Progenitor cell of endocrine pancreas (in vitro differentiated cells): Measurements from ENCODE around the gene POLR2L. TPM values are rescaled to one million over a fixed set of nuclear protein-coding genes. Genes with fewer than 3 reads are reported as not detected.

ENCODE experiments used
- DNase-seq: peaks from one replicate; pipeline ENCODE4 v3.0.0; 2021; ENCODE audit warnings: low spot score; ENCODE audit not compliant: unreplicated experiment
- H3K27ac Mint-ChIP-seq: 2 replicates; pipeline ENCODE4 v1.8.0; 2021; ENCODE audit warnings: mild to moderate bottlenecking, moderate library complexity, mixed read lengths
- H3K27me3 Mint-ChIP-seq: 2 replicates; pipeline ENCODE4 v1.8.0; 2021; ENCODE audit warnings: mixed read lengths
- H3K36me3 Mint-ChIP-seq: 2 replicates; pipeline ENCODE4 v1.8.0; 2022; ENCODE audit warnings: mixed read lengths; ENCODE audit not compliant: insufficient read depth
- H3K4me1 Mint-ChIP-seq: 2 replicates; pipeline ENCODE4 v1.8.0; 2021; ENCODE audit warnings: low read depth, mixed read lengths
- H3K4me3 Mint-ChIP-seq: 2 replicates; pipeline ENCODE4 v1.8.0; 2021; ENCODE audit warnings: low read depth, mild to moderate bottlenecking, moderate library complexity, mixed read lengths
- H3K9me3 Mint-ChIP-seq: 2 replicates; pipeline ENCODE4 v1.8.0; 2021; ENCODE audit warnings: low read depth, mixed read lengths
- CTCF ChIP-seq: fragments of 200-600 bp; sonication (generic); IDR thresholded peaks from one replicate; pipeline ENCODE4 v1.5.0; 2021; ENCODE audit warnings: antibody characterized with exemption, mild to moderate bottlenecking; ENCODE audit not compliant: unreplicated experiment
- total RNA-seq: library from RNA; stranded (reverse); gene quantifications from 2 replicates; pipeline ENCODE4 v1.2.1, GENCODE V29; 2021

The POLR2L gene
- total RNA-seq, 1 donor from 2014 or later, result 97.9 TPM

DNA sequence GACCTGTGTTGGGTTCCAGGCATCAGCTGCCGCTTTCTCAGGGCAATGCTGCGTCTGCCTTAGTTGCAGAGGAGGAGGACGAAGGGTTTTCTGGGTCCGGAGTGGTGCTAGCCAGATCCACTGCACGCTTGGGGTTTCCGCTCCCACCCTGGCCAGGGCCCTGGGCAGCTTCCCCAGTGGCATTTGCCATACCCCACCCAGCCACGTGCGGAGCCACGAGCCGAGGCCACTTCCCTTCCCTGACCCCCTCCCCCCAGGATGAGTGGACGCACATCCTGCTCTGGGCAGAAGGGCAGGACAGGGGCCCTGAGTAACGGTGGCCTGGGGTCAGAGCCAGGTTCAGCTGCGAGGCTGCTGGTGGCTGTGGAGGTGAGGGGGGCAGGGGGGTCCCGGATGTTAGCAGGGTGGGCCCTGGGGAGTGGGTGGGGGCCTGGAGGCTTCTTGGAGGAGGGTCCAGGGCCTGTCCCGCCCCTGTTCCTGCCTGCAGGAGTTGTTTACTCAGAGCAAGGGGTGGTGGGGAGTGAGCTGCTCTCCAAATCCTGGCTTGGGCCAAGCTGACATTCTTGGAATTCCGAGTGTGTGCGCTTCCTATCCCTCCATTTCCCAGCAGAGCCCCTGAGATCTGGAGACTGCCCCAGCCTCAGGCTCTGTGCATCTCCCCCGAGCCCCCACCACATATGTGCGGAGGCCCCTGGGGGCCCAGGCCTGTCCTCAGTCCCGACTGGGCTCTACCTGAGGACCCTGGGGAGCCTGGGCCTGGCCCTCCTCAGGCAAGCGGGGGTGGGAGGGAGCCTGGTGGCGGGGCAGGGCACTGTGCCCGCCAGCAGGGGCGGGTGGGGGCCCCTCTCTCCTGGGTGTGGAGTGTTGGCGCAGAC lies 1.7 kb upstream of the POLR2L start:
- no peaks in the 10 kb centered on the region for H3K36me3 Mint-ChIP-seq
- peak; percentile 37 for DNase-seq
- no peaks in the 10 kb centered on the region for H3K9me3 Mint-ChIP-seq
- H3K27me3 Mint-ChIP-seq, result peaks cover 3% of the 10 kb centered on the region
- H3K27ac Mint-ChIP-seq, result peak overlapping the region; percentile 64
- H3K4me3 Mint-ChIP-seq, result peak overlapping the region; percentile 67
- TF ChIP-seq CTCF, result no peak
- H3K4me1 Mint-ChIP-seq, result peaks cover 15% of the 10 kb centered on the region

DNA sequence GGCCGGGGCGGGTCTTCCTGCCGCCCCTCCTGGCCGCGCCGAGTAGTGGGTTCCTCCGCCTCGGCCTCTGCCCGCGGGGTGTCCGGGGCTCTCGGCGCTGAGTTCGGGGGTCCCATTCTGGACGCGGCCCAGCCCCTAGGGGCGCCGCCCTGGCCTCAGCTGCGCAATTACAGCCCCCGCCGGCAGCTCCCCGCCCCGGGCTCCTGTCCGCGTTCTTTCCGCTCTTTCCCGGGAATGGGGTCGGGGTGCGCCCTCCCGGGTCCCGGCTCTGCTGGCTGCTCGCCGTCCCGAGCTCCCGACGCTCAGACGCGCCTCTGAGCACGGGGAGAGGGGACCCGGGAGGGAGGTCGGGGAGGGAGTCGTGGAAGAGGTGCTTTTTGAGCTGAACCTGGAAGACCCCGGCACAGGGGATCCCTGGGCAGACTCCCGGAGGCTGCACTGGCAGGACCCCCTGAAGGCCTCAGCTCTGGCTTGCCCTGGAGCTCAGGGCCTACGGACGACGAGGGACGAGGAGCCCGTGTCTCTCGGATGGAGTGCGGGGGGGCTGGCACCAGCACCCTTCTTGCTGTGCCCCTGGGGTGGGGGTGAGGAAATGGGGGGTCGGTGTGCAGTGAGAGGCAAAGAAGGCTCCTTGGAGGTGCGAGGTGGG lies 881 bp upstream of the POLR2L start:
- H3K9me3 Mint-ChIP-seq, result no peaks in the 10 kb centered on the region
- no peak for DNase-seq
- peak overlapping the region; percentile 56 for H3K27ac Mint-ChIP-seq
- peaks cover 3% of the 10 kb centered on the region for H3K27me3 Mint-ChIP-seq
- peaks cover 15% of the 10 kb centered on the region for H3K4me1 Mint-ChIP-seq
- TF ChIP-seq CTCF, result peak; percentile 37
- H3K36me3 Mint-ChIP-seq, result no peaks in the 10 kb centered on the region
- peak overlapping the region; percentile 67 for H3K4me3 Mint-ChIP-seq

DNA sequence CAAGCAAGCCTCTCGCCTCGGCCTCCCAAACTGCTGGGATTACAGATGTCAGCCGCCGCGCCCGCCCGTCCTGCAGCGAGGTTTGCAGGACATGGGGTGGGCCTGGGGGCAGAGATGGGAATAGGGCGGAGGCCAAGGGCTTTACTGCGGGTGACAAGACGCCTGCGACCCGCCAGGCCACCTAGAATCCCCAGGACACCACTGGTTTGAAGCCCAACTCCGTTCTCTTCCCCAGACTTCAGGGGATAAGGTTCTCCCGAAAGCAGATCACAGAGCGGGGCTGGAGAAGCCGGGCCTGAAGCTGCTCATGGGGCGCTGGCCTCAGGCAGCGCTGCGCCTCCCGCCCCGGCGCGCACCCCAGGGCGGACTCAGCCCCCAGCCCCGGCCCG lies 354 bp downstream of the POLR2L start:
- peak overlapping the region; percentile 92 for H3K27ac Mint-ChIP-seq
- no peak for TF ChIP-seq CTCF

GRCh38 chr11:839875-840617 lies 2.3 kb downstream of the POLR2L start:
- Mint-ChIP-seq H3K4me1 (peaks cover 14% of the 10 kb centered on the region), H3K27me3 (no peaks in the 10 kb centered on the region), H3K27ac (no peak overlapping the region), H3K36me3 (no peaks in the 10 kb centered on the region), H3K4me3 (peak overlapping the region; percentile 84), H3K9me3 (no peaks in the 10 kb centered on the region)
- peak; percentile 24 for TF ChIP-seq CTCF
- DNase-seq, result no peak

More for the DNA sequence above, 354 bp downstream of the POLR2L start:
- H3K9me3 Mint-ChIP-seq, result no peaks in the 10 kb centered on the region
- no peaks in the 10 kb centered on the region for H3K36me3 Mint-ChIP-seq
- peaks cover 15% of the 10 kb centered on the region for H3K4me1 Mint-ChIP-seq
- peak overlapping the region; percentile 84 for H3K4me3 Mint-ChIP-seq
- peaks cover 3% of the 10 kb centered on the region for H3K27me3 Mint-ChIP-seq
- DNase-seq, result no peak

- Mint-ChIP-seq H3K27me3 (no peaks in the 10 kb centered on the region), H3K4me3 (no peak overlapping the region), H3K36me3 (no peaks in the 10 kb centered on the region), H3K4me1 (peaks cover 10% of the 10 kb centered on the region), H3K27ac (no peak overlapping the region), H3K9me3 (no peaks in the 10 kb centered on the region)
- no peak for TF ChIP-seq CTCF
- DNase-seq, result no peak
These were observed 3.1 kb downstream of the POLR2L start for GRCh38 chr11:839280-839623.
